Measurements from ENCODE around the gene MYO7A. TPM values are rescaled to one million over a fixed set of nuclear protein-coding genes. Genes with fewer than 3 reads are reported as not detected.

Gene MYO7A
- total RNA-seq, 2 donors from 2014 or later = 0.29 to 0.42 TPM

GRCh38 chr11:77167111-77167626 is 39.1 kb downstream of the MYO7A start:
- no peak overlapping the region for H3K27ac Mint-ChIP-seq
- no peaks in the 10 kb centered on the region for H3K36me3 Mint-ChIP-seq (ENCODE audit: insufficient read depth in 2 of 2)
- H3K27me3 Mint-ChIP-seq (ENCODE audit: low read depth) = no peaks in the 10 kb centered on the region
- H3K4me3 Mint-ChIP-seq = no peak overlapping the region
- no peaks in the 10 kb centered on the region for H3K4me1 Mint-ChIP-seq (ENCODE audit: low read depth)
- ATAC-seq (replicated peaks in 1 of 2) (no peak), DNase-seq (no peak)
- no peaks in the 10 kb centered on the region for H3K9me3 Mint-ChIP-seq

DNA sequence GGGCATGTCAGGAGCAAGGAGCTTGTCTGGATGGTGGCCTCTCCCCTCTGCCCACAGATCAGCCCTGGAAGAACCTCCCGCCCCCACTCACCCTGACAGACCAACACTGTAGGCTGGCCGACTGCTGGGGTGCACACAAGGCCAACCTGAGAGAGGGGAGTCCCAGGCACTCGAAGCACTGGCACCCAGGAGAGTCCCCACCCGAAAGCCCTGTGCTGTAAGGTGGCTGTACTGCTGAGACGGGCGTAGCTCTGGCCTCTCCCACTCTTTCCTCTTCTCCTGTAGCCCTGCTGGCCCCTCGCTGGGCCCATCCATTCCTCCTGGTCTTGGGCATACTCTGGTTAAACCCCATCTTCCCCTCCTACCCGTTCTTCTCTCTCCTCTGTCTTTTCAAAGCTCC is 39.7 kb downstream of the MYO7A start:
- no peak for DNase-seq
- H3K36me3 Mint-ChIP-seq (ENCODE audit: insufficient read depth in 2 of 2) = no peaks in the 10 kb centered on the region
- no peaks in the 10 kb centered on the region for H3K4me1 Mint-ChIP-seq (ENCODE audit: low read depth)
- no peaks in the 10 kb centered on the region for H3K27me3 Mint-ChIP-seq (ENCODE audit: low read depth)
- H3K4me3 Mint-ChIP-seq = no peak overlapping the region
- no peak for ATAC-seq (replicated peaks in 1 of 2)
- no peak overlapping the region for H3K27ac Mint-ChIP-seq
- H3K9me3 Mint-ChIP-seq = no peaks in the 10 kb centered on the region

GRCh38 chr11:77170107-77170506 is 42.1 kb downstream of the MYO7A start:
- H3K27me3 Mint-ChIP-seq (ENCODE audit: low read depth) = no peaks in the 10 kb centered on the region
- H3K4me1 Mint-ChIP-seq (ENCODE audit: low read depth) = no peaks in the 10 kb centered on the region
- H3K4me3 Mint-ChIP-seq = no peak overlapping the region
- ATAC-seq (replicated peaks in 1 of 2) (no peak), DNase-seq (no peak)
- no peaks in the 10 kb centered on the region for H3K36me3 Mint-ChIP-seq (ENCODE audit: insufficient read depth in 2 of 2)
- no peaks in the 10 kb centered on the region for H3K9me3 Mint-ChIP-seq
- H3K27ac Mint-ChIP-seq = no peak overlapping the region

GRCh38 chr11:77171254-77171653 is 43.2 kb downstream of the MYO7A start:
- H3K27me3 Mint-ChIP-seq (ENCODE audit: low read depth) = no peaks in the 10 kb centered on the region
- ATAC-seq (replicated peaks in 1 of 2) (no peak), DNase-seq (no peak)
- no peaks in the 10 kb centered on the region for H3K9me3 Mint-ChIP-seq
- H3K4me3 Mint-ChIP-seq = no peak overlapping the region
- H3K4me1 Mint-ChIP-seq (ENCODE audit: low read depth) = peaks cover 7% of the 10 kb centered on the region
- no peaks in the 10 kb centered on the region for H3K36me3 Mint-ChIP-seq (ENCODE audit: insufficient read depth in 2 of 2)
- no peak overlapping the region for H3K27ac Mint-ChIP-seq

- no peaks in the 10 kb centered on the region for H3K36me3 Mint-ChIP-seq (ENCODE audit: insufficient read depth in 2 of 2)
Measured at GRCh38 chr11:77171885-77172665, 44.0 kb downstream of the MYO7A start.

GRCh38 chr11:77172666-77172982 is 44.6 kb downstream of the MYO7A start:
- no peaks in the 10 kb centered on the region for H3K9me3 Mint-ChIP-seq
- H3K36me3 Mint-ChIP-seq (ENCODE audit: insufficient read depth in 2 of 2) = no peaks in the 10 kb centered on the region
- ATAC-seq (replicated peaks in 1 of 2) (no peak), DNase-seq (no peak)
- no peak overlapping the region for H3K27ac Mint-ChIP-seq
- no peaks in the 10 kb centered on the region for H3K27me3 Mint-ChIP-seq (ENCODE audit: low read depth)
- peaks cover 9% of the 10 kb centered on the region for H3K4me1 Mint-ChIP-seq (ENCODE audit: low read depth)
- H3K4me3 Mint-ChIP-seq = no peak overlapping the region

More at GRCh38 chr11:77171885-77172665, 44.0 kb downstream of the MYO7A start:
- H3K9me3 Mint-ChIP-seq = no peaks in the 10 kb centered on the region
- H3K27me3 Mint-ChIP-seq (ENCODE audit: low read depth) = no peaks in the 10 kb centered on the region
- peaks cover 9% of the 10 kb centered on the region for H3K4me1 Mint-ChIP-seq (ENCODE audit: low read depth)
- DNase-seq = no peak
- H3K27ac Mint-ChIP-seq = no peak overlapping the region
- no peak for ATAC-seq (replicated peaks in 1 of 2)
- no peak overlapping the region for H3K4me3 Mint-ChIP-seq

DNA sequence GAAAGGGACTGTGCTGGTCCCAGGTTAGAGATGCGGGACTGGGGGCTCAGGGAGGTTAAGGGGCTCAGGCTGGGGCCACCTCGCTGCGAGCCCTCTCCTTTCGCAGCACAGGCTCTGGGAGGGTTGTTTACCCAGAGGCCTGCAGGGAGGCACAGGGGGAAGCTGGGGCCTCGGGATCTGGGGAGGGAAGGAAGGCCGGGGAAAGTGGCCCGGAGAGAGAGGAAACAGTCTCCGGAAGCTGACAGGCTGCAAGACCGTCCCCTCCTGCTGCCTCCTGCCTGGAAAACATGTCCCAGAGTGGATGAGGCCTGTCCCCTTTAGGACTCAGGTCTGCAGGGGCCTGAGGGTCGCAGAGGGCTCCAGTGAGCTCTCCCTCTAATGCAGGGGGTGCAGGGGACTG is 45.4 kb downstream of the MYO7A start:
- ATAC-seq (replicated peaks in 1 of 2) (no peak), DNase-seq (no peak)
- H3K4me1 Mint-ChIP-seq (ENCODE audit: low read depth) = peaks cover 9% of the 10 kb centered on the region
- H3K27me3 Mint-ChIP-seq (ENCODE audit: low read depth) = no peaks in the 10 kb centered on the region
- H3K4me3 Mint-ChIP-seq = no peak overlapping the region
- H3K36me3 Mint-ChIP-seq (ENCODE audit: insufficient read depth in 2 of 2) = peaks cover 0 to 2% of the 10 kb centered on the region in 2 donors
- H3K27ac Mint-ChIP-seq = no peak overlapping the region
- H3K9me3 Mint-ChIP-seq = peaks cover 2 to 6% of the 10 kb centered on the region in 2 donors

GRCh38 chr11:77174559-77174958 is 46.5 kb downstream of the MYO7A start:
- peaks cover 9% of the 10 kb centered on the region for H3K4me1 Mint-ChIP-seq (ENCODE audit: low read depth)
- peaks cover 2 to 6% of the 10 kb centered on the region in 2 donors for H3K9me3 Mint-ChIP-seq
- no peak overlapping the region for H3K27ac Mint-ChIP-seq
- H3K36me3 Mint-ChIP-seq (ENCODE audit: insufficient read depth in 2 of 2) = peaks cover 0 to 2% of the 10 kb centered on the region in 2 donors
- DNase-seq (no peak), ATAC-seq (replicated peaks in 1 of 2) (no peak)
- H3K4me3 Mint-ChIP-seq = no peak overlapping the region
- H3K27me3 Mint-ChIP-seq (ENCODE audit: low read depth) = no peaks in the 10 kb centered on the region

DNA sequence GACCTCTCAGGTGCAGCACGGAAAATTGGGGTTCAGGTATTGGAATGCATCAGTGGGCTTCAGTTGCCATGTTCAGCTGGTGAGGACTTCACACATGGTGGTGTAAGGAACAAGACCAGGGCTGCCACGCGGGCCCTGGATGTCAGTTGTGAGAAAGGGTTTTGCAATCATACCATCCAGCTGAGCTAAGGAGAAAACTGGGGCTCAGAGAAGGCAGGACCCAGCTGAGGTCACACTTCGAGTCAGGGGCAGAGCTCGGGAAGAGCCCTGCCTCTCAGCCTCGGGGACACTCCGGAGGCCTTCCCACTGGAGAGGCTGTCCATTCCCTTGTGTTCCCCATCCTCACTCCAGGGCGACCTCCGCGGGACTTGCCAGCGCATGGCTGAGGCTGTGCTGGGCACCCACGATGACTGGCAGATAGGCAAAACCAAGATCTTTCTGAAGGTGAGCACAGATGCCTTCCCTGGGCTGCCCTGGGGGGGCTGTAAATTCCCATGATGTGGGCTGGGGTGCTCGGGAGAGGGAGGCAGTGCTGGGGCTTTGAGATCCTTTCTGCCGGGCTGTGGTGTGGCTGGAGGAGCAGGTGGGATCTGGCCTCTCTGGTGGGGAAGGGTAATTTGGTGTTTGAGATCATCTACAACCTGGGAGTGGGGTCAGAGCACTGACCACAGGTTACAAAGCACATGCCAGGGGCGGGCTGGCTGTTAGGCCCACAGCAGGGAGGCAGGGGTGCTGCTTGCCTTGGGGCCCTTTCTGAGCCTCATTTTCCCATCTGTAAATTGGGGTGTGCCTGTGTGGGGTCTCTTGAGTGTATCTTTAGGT is 47.2 kb downstream of the MYO7A start:
- ATAC-seq (replicated peaks in 1 of 2) = no peak
- Mint-ChIP-seq H3K27me3 (ENCODE audit: low read depth) (no peaks in the 10 kb centered on the region), H3K4me1 (ENCODE audit: low read depth) (peaks cover 9% of the 10 kb centered on the region)

DNA sequence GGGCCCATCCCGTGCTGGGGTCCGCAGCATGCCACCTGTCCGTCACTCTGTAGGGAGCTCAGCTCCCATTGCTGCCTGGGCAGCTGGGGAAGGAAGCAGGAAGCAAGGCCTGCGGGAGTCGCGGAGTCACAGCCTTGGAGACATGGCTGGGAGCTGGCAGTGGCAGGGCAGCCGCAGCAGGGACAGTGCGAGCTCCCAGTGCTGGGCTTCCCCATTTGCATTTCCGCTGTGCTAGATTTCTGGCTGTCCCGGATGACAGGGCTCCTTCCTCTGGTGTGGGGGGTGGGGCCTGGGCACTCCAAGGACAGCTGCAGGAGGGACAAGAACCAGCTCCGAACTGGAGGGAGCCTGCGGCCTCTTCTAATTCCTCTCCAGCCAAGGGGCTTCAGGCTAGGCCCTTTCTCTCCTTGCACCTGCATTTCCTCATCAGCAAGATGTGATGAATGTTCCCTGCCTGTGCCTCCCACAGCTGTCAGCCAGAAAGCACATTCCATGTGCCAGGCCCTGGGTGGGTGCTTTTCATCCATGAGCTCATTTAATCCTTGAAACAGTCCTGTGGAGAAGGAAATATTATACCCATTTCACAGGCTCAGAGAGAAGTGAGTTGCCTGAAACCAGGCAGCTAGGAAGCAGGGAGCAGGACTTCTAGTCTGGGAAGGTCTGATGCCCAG is 48.0 kb downstream of the MYO7A start:
- Mint-ChIP-seq H3K9me3 (peaks cover 2 to 6% of the 10 kb centered on the region in 2 donors), H3K27me3 (ENCODE audit: low read depth) (no peaks in the 10 kb centered on the region), H3K4me3 (no peak overlapping the region), H3K36me3 (ENCODE audit: insufficient read depth in 2 of 2) (peaks cover 0 to 2% of the 10 kb centered on the region in 2 donors), H3K4me1 (ENCODE audit: low read depth) (peaks cover 9% of the 10 kb centered on the region), H3K27ac (no peak overlapping the region)
- ATAC-seq (replicated peaks in 1 of 2) (peak in 1 of 2 donors; percentile 5), DNase-seq (no peak)

More for the DNA sequence above, 47.2 kb downstream of the MYO7A start:
- no peak overlapping the region for H3K4me3 Mint-ChIP-seq
- H3K36me3 Mint-ChIP-seq (ENCODE audit: insufficient read depth in 2 of 2) = peaks cover 0 to 2% of the 10 kb centered on the region in 2 donors
- H3K27ac Mint-ChIP-seq = no peak overlapping the region
- no peak for DNase-seq
- H3K9me3 Mint-ChIP-seq = peaks cover 2 to 6% of the 10 kb centered on the region in 2 donors

DNA sequence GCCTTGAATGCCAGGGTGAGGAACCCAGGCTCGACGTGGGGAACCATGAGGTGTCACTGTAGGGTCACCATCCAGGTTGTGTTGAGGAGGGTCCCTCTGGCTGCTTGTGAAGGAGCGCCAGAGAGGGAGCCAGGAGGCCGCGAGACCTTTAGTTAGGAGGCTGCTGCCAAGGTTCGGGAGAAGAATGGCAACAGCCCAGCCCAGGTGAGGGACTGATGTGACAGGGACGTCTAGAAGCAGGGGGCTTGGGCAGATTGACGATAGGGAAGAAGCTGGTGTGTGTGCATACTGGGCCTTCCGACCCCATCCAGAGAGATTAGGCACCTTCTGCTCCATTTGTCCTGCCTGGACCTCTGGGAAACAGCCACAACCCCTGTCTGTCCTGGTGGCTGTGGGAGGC is 49.0 kb downstream of the MYO7A start:
- no peak for DNase-seq
- Mint-ChIP-seq H3K27me3 (ENCODE audit: low read depth) (no peaks in the 10 kb centered on the region), H3K4me1 (ENCODE audit: low read depth) (peaks cover 9% of the 10 kb centered on the region), H3K36me3 (ENCODE audit: insufficient read depth in 2 of 2) (peaks cover 0 to 2% of the 10 kb centered on the region in 2 donors), H3K27ac (no peak overlapping the region), H3K4me3 (no peak overlapping the region), H3K9me3 (peaks cover 2 to 6% of the 10 kb centered on the region in 2 donors)
- ATAC-seq (replicated peaks in 1 of 2) = no peak

- Mint-ChIP-seq H3K36me3 (ENCODE audit: insufficient read depth in 2 of 2) (peaks cover 0 to 2% of the 10 kb centered on the region in 2 donors), H3K27ac (no peak overlapping the region), H3K27me3 (ENCODE audit: low read depth) (no peaks in the 10 kb centered on the region), H3K4me3 (no peak overlapping the region), H3K9me3 (peaks cover 2 to 6% of the 10 kb centered on the region in 2 donors), H3K4me1 (ENCODE audit: low read depth) (peaks cover 9% of the 10 kb centered on the region)
- no peak for ATAC-seq (replicated peaks in 1 of 2)
- no peak for DNase-seq
Measured at GRCh38 chr11:77178150-77178549, 50.1 kb downstream of the MYO7A start.

- Mint-ChIP-seq H3K9me3 (peaks cover 2 to 6% of the 10 kb centered on the region in 2 donors), H3K27ac (no peak overlapping the region), H3K36me3 (ENCODE audit: insufficient read depth in 2 of 2) (peaks cover 0 to 2% of the 10 kb centered on the region in 2 donors), H3K4me3 (no peak overlapping the region), H3K27me3 (ENCODE audit: low read depth) (no peaks in the 10 kb centered on the region), H3K4me1 (ENCODE audit: low read depth) (peaks cover 9% of the 10 kb centered on the region)
- DNase-seq (no peak), ATAC-seq (replicated peaks in 1 of 2) (no peak)
Measured at GRCh38 chr11:77179048-77179447, 51.0 kb downstream of the MYO7A start.
